IPS-18a (cell line): ENCODE results near the gene MCTP2.
"Not testable (repeated sequence)": the region's sequence is repeated elsewhere in the genome, so short reads cannot be mapped to it uniquely, and the experiment has no call there.

Source experiments
- H3K27ac ChIP-seq: one replicate; pipeline ENCODE4 v1.5.1; 2013; ENCODE audit warnings: low read length
- H3K27me3 ChIP-seq: one replicate; pipeline ENCODE4 v1.6.1; 2013; ENCODE audit warnings: mild to moderate bottlenecking, low read length; ENCODE audit not compliant: control insufficient read depth, insufficient read depth
- H3K36me3 ChIP-seq: one replicate; pipeline ENCODE4 v1.6.1; 2013; ENCODE audit warnings: low read depth, low read length; ENCODE audit not compliant: control insufficient read depth
- H3K4me1 ChIP-seq: one replicate; pipeline ENCODE4 v1.6.1; 2013; ENCODE audit warnings: low read depth, low read length; ENCODE audit not compliant: control insufficient read depth
- H3K4me3 ChIP-seq: one replicate; pipeline ENCODE4 v1.5.1; 2013; ENCODE audit warnings: low read length
- H3K9ac ChIP-seq: one replicate; pipeline ENCODE4 v1.6.1; 2013; ENCODE audit warnings: mild to moderate bottlenecking, low read length, moderate library complexity
- H3K9me3 ChIP-seq: one replicate; pipeline ENCODE4 v1.6.1; 2013; ENCODE audit warnings: low read depth, low read length; ENCODE audit not compliant: control insufficient read depth

The MCTP2 gene

GRCh38 chr15:94478763-94479162 lies 247.4 kb downstream of the MCTP2 start:
- Histone ChIP-seq H3K4me1 (no peaks in the 10 kb centered on the region), H3K9me3 (no peaks in the 10 kb centered on the region), H3K36me3 (no peaks in the 10 kb centered on the region), H3K27ac (no peak overlapping the region), H3K9ac (no peak overlapping the region), H3K27me3 (no peaks in the 10 kb centered on the region), H3K4me3 (no peak overlapping the region)

GRCh38 chr15:94480289-94480834 lies 249.0 kb downstream of the MCTP2 start:
- Histone ChIP-seq H3K4me3 (no peak overlapping the region), H3K4me1 (no peaks in the 10 kb centered on the region), H3K27me3 (no peaks in the 10 kb centered on the region), H3K27ac (no peak overlapping the region), H3K9me3 (no peaks in the 10 kb centered on the region), H3K9ac (no peak overlapping the region), H3K36me3 (no peaks in the 10 kb centered on the region)

- Histone ChIP-seq H3K4me3 (no peak overlapping the region), H3K27me3 (no peaks in the 10 kb centered on the region), H3K9ac (no peak overlapping the region), H3K9me3 (no peaks in the 10 kb centered on the region), H3K27ac (no peak overlapping the region), H3K4me1 (no peaks in the 10 kb centered on the region), H3K36me3 (no peaks in the 10 kb centered on the region)
Measured at GRCh38 chr15:94485148-94485719, 253.9 kb downstream of the MCTP2 start.

- H3K36me3 ChIP-seq: no peaks in the 10 kb centered on the region
Measured at GRCh38 chr15:94487635-94488034, 256.3 kb downstream of the MCTP2 start.

GRCh38 chr15:94493176-94493575 lies 261.8 kb downstream of the MCTP2 start:
- Histone ChIP-seq H3K36me3 (no peaks in the 10 kb centered on the region), H3K4me3 (no peak overlapping the region), H3K9me3 (no peaks in the 10 kb centered on the region), H3K9ac (no peak overlapping the region), H3K4me1 (no peaks in the 10 kb centered on the region), H3K27ac (no peak overlapping the region), H3K27me3 (no peaks in the 10 kb centered on the region)

More at GRCh38 chr15:94487635-94488034, 256.3 kb downstream of the MCTP2 start:
- Histone ChIP-seq H3K4me3 (no peak overlapping the region), H3K9me3 (no peaks in the 10 kb centered on the region), H3K9ac (no peak overlapping the region), H3K4me1 (no peaks in the 10 kb centered on the region), H3K27me3 (no peaks in the 10 kb centered on the region), H3K27ac (no peak overlapping the region)

- H3K4me1 ChIP-seq, H3K4me3 ChIP-seq, H3K36me3 ChIP-seq, H3K9ac ChIP-seq, H3K27me3 ChIP-seq, H3K27ac ChIP-seq, H3K9me3 ChIP-seq: not testable (repeated sequence)
Measured at GRCh38 chr15:94493586-94493985, 262.2 kb downstream of the MCTP2 start.

- Histone ChIP-seq H3K27me3 (no peaks in the 10 kb centered on the region), H3K27ac (no peak overlapping the region), H3K4me3 (no peak overlapping the region), H3K9me3 (no peaks in the 10 kb centered on the region), H3K9ac (no peak overlapping the region), H3K36me3 (no peaks in the 10 kb centered on the region), H3K4me1 (no peaks in the 10 kb centered on the region)
Measured at GRCh38 chr15:94494732-94495131, 263.4 kb downstream of the MCTP2 start.

GRCh38 chr15:94503293-94503692 lies 271.9 kb downstream of the MCTP2 start:
- Histone ChIP-seq H3K9me3 (no peaks in the 10 kb centered on the region), H3K36me3 (no peaks in the 10 kb centered on the region), H3K27ac (no peak overlapping the region), H3K9ac (no peak overlapping the region), H3K4me3 (no peak overlapping the region), H3K27me3 (no peaks in the 10 kb centered on the region), H3K4me1 (no peaks in the 10 kb centered on the region)

- Histone ChIP-seq H3K4me1 (no peaks in the 10 kb centered on the region), H3K27me3 (no peaks in the 10 kb centered on the region), H3K27ac (no peak overlapping the region), H3K9ac (no peak overlapping the region), H3K36me3 (no peaks in the 10 kb centered on the region), H3K9me3 (no peaks in the 10 kb centered on the region), H3K4me3 (no peak overlapping the region)
Measured at GRCh38 chr15:94509259-94509658, 277.9 kb downstream of the MCTP2 start.

GRCh38 chr15:94522125-94522524 lies 290.8 kb downstream of the MCTP2 start:
- Histone ChIP-seq H3K27ac (no peak overlapping the region), H3K4me1 (no peaks in the 10 kb centered on the region), H3K9me3 (no peaks in the 10 kb centered on the region), H3K9ac (no peak overlapping the region), H3K27me3 (no peaks in the 10 kb centered on the region), H3K36me3 (no peaks in the 10 kb centered on the region), H3K4me3 (no peak overlapping the region)

- Histone ChIP-seq H3K27me3 (no peaks in the 10 kb centered on the region), H3K27ac (no peak overlapping the region), H3K36me3 (no peaks in the 10 kb centered on the region), H3K4me1 (no peaks in the 10 kb centered on the region), H3K9ac (no peak overlapping the region), H3K9me3 (no peaks in the 10 kb centered on the region), H3K4me3 (no peak overlapping the region)
Measured at GRCh38 chr15:94523873-94524272, 292.5 kb downstream of the MCTP2 start.

GRCh38 chr15:94524565-94524964 lies 293.2 kb downstream of the MCTP2 start:
- Histone ChIP-seq H3K9me3 (no peaks in the 10 kb centered on the region), H3K4me3 (no peak overlapping the region), H3K4me1 (no peaks in the 10 kb centered on the region), H3K36me3 (no peaks in the 10 kb centered on the region), H3K27me3 (no peaks in the 10 kb centered on the region), H3K9ac (no peak overlapping the region), H3K27ac (no peak overlapping the region)
